IMR-90 (cell line): ENCODE results near the gene NEIL1.
"Not testable (repeated sequence)": the region's sequence is repeated elsewhere in the genome, so short reads cannot be mapped to it uniquely, and the experiment has no call there.

Experiments
- BHLHE40 ChIP-seq: fragments of 150-350 bp; IDR thresholded peaks from 2 replicates; pipeline ENCODE4 v1.6.1; 2016; ENCODE audit warnings: mild to moderate bottlenecking, low read depth, low read length
- FOS ChIP-seq: fragments of 150-350 bp; IDR thresholded peaks from 2 replicates; pipeline ENCODE4 v1.6.1; 2016; ENCODE audit warnings: low read depth, low read length
- MAFK ChIP-seq: IDR thresholded peaks from 2 replicates; pipeline ENCODE4 v1.6.1; 2012; ENCODE audit warnings: low read depth, low read length, improper control_type of control experiment
- NFE2L2 ChIP-seq: fragments of 150-350 bp; IDR thresholded peaks from 2 replicates; pipeline ENCODE4 v1.6.1; 2016; ENCODE audit warnings: low read depth, mild to moderate bottlenecking, low read length
- POLR2A ChIP-seq: IDR thresholded peaks from 2 replicates; pipeline ENCODE4 v1.6.1; 2012; ENCODE audit warnings: mild to moderate bottlenecking, low read depth, low read length
- RFX5 ChIP-seq: IDR thresholded peaks from 2 replicates; pipeline ENCODE4 v1.8.0; 2012; ENCODE audit warnings: low read depth, mild to moderate bottlenecking, low read length, moderate library complexity
- SMC3 ChIP-seq: fragments of 150-350 bp; IDR thresholded peaks from 2 replicates; pipeline ENCODE4 v1.6.1; 2016; ENCODE audit warnings: low read depth, mild to moderate bottlenecking, antibody characterized with exemption, low read length, moderate library complexity
- TF ChIP-seq, protein P1 (sequence below): conservative IDR thresholded peaks from 2 replicates; pipeline ENCODE4 v1.5.1; 2012; ENCODE audit warnings: mild to moderate bottlenecking, low read depth, low read length, improper control_type of control experiment
- TF ChIP-seq, protein P2 (sequence below): fragments of 150-350 bp; IDR thresholded peaks from 2 replicates; pipeline ENCODE4 v1.6.1; 2016; ENCODE audit warnings: low read depth, mild to moderate bottlenecking, low read length, moderate library complexity, borderline replicate concordance

DNA sequence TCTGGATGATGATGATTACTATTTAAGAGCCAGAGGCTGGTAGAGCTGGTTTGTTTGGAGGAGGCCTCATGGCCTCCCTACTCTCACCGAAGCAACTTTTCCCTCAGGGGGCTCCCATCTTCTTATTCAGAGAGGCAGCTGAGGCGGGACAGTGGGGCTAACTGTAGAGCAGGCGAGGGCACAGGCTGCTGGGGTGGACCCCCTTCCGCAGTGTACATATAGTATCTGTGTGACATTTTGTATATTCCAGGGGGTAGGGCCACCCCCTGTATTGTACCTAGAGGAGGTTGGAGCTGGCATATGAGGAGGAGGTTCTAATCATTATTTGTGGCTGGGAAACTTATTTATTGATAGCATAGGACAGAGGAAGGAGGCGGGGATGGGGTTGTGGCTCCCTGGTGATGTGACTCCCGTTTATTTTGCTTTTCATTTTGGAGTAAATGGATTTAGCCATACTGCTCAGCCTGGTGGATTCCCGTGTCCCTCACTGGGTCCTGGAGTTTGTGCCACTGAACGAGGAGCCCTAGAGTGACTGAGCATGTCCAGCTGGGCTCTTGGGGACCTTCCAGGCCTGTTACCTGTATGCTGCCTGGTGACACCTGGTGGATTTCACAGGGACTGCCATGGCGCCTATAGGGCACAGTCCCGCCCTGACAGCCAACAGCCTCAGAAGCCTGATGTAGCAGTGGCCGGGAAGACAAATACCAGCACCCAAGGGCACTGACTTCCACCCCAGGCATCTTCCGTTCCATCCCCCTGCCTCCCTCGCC is 48.1 kb upstream of the NEIL1 start:
- TF ChIP-seq POLR2A, SMC3, FOS, MAFK, BHLHE40, RFX5, NFE2L2: not testable (repeated sequence)
- TF ChIP-seq, protein P1, sequence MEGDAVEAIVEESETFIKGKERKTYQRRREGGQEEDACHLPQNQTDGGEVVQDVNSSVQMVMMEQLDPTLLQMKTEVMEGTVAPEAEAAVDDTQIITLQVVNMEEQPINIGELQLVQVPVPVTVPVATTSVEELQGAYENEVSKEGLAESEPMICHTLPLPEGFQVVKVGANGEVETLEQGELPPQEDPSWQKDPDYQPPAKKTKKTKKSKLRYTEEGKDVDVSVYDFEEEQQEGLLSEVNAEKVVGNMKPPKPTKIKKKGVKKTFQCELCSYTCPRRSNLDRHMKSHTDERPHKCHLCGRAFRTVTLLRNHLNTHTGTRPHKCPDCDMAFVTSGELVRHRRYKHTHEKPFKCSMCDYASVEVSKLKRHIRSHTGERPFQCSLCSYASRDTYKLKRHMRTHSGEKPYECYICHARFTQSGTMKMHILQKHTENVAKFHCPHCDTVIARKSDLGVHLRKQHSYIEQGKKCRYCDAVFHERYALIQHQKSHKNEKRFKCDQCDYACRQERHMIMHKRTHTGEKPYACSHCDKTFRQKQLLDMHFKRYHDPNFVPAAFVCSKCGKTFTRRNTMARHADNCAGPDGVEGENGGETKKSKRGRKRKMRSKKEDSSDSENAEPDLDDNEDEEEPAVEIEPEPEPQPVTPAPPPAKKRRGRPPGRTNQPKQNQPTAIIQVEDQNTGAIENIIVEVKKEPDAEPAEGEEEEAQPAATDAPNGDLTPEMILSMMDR = not testable (repeated sequence)
- TF ChIP-seq, protein P2, sequence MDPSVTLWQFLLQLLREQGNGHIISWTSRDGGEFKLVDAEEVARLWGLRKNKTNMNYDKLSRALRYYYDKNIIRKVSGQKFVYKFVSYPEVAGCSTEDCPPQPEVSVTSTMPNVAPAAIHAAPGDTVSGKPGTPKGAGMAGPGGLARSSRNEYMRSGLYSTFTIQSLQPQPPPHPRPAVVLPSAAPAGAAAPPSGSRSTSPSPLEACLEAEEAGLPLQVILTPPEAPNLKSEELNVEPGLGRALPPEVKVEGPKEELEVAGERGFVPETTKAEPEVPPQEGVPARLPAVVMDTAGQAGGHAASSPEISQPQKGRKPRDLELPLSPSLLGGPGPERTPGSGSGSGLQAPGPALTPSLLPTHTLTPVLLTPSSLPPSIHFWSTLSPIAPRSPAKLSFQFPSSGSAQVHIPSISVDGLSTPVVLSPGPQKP = not testable (repeated sequence)
